GM13976 (cell line): Measurements from ENCODE around the gene ATRAID.

Experiments used
- DNase-seq: peaks from one replicate; pipeline ENCODE4 v3.0.0; 2012; ENCODE audit warnings: low spot score
- in situ Hi-C: fragments of 300-500 bp; cut with MboI; formaldehyde crosslinking; loops from one replicate; pipeline ENCODE4 v1.12.0; 2022; ENCODE audit warnings: low sequenced_read_pairs, mixed read lengths, inconsistent platforms; ENCODE audit not compliant: unreplicated experiment
- TF ChIP-seq, protein P1 (sequence below): IDR thresholded peaks from 2 replicates; pipeline ENCODE4 v1.5.1; 2012; ENCODE audit warnings: borderline replicate concordance, mild to moderate bottlenecking; ENCODE audit not compliant: insufficient read depth; ENCODE audit errors: extremely low read depth, missing control alignments, control extremely low read depth

Gene ATRAID

GRCh38 chr2:27182346-27182745 lies 29.5 kb upstream of the ATRAID start:
- in situ Hi-C loops: loop anchor here (25.0 kb wide), 1 partner anchor 220 kb away; the partner anchor contains the start of gene MAPRE3
- TF ChIP-seq, protein P1, sequence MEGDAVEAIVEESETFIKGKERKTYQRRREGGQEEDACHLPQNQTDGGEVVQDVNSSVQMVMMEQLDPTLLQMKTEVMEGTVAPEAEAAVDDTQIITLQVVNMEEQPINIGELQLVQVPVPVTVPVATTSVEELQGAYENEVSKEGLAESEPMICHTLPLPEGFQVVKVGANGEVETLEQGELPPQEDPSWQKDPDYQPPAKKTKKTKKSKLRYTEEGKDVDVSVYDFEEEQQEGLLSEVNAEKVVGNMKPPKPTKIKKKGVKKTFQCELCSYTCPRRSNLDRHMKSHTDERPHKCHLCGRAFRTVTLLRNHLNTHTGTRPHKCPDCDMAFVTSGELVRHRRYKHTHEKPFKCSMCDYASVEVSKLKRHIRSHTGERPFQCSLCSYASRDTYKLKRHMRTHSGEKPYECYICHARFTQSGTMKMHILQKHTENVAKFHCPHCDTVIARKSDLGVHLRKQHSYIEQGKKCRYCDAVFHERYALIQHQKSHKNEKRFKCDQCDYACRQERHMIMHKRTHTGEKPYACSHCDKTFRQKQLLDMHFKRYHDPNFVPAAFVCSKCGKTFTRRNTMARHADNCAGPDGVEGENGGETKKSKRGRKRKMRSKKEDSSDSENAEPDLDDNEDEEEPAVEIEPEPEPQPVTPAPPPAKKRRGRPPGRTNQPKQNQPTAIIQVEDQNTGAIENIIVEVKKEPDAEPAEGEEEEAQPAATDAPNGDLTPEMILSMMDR: no peak
- no peak for DNase-seq

GRCh38 chr2:27184115-27184514 lies 27.7 kb upstream of the ATRAID start:
- in situ Hi-C loops: loop anchor here (25.0 kb wide), 1 partner anchor 222 kb away; the partner anchor contains the start of gene MAPRE3
- no peak for DNase-seq
- TF ChIP-seq, protein P1: no peak

DNA sequence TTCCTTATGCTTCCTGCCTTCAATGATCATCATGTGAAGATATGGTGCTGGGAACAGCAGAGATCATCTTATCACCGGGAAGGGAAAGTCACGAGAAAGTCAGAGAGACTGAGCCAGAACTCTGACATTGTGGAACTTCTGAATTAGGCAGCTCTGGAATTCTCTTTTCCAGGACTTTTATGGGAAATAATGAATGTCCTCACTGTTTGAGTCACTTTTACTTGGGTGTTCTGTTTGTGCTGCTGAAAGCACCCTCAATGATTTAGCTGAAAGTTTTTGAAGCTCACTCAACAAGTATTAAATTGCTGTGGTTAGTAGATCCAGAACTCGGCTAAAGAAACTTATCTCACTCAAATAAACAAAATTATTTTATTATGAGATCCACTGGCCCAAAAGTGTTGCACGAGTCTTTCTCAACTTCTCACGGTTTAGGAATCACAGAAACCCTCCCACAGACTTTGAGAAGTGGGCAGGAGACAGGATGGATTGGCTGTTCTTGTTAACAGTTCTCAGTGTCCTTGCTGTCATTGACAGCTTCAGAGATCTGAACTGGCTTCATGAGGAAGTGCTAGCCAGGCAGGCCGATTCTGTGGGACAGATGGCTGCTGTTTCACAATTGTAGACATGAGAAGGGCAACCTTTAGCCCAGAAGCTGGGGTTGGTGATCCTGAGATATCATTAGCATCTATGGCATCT lies 26.4 kb upstream of the ATRAID start:
- no peak for DNase-seq
- in situ Hi-C loops: loop anchor here (25.0 kb wide), 1 partner anchor 223 kb away; the partner anchor contains the start of gene MAPRE3
- TF ChIP-seq, protein P1: no peak

GRCh38 chr2:27186613-27187345 lies 25.1 kb upstream of the ATRAID start:
- in situ Hi-C loops: loop anchor here (25.0 kb wide), 1 partner anchor 224 kb away; the partner anchor contains the start of gene MAPRE3
- TF ChIP-seq, protein P1: no peak

DNA sequence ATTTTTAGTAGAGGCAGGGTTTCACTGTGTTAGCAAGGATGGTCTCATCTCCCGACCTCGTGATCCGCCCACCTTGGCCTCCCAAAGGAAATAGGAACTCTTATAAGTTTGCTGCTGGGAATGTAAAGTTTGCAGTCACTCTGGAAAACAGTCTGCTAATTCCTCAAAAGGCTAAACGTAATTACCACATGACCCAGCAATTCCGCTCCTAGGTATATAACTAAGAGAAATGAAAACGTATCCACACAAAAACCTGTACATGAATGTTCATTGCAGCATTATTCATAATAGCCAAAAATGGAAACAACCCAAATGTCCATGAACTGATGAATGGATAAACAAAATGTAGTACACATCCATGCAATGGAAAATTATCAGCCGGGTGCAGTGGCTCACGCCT lies 21.9 kb upstream of the ATRAID start:
- in situ Hi-C loops: loop anchor here (10.0 to 25.0 kb wide), 2 partner anchors 95 to 228 kb away; partner anchors contain the start of gene MAPRE3
- TF ChIP-seq, protein P1: no peak
- no peak for DNase-seq

More at GRCh38 chr2:27186613-27187345, 25.1 kb upstream of the ATRAID start:
- no peak for DNase-seq

GRCh38 chr2:27191070-27191829 lies 20.6 kb upstream of the ATRAID start:
- DNase-seq: peak; percentile 75
- in situ Hi-C loops: loop anchor here (10.0 to 25.0 kb wide), 2 partner anchors 96 to 229 kb away; partner anchors contain the start of gene MAPRE3
- TF ChIP-seq, protein P1: peak; percentile 70
